B cell (primary cell): ENCODE results near the gene ZWILCH.

Experiments used
- CTCF ChIP-seq: fragments of 200-600 bp; IDR thresholded peaks from one replicate; pipeline ENCODE4 v1.8.0; 2022; ENCODE audit warnings: antibody characterized with exemption, mild to moderate bottlenecking
- EZH2 ChIP-seq: IDR thresholded peaks from 2 replicates; pipeline ENCODE4 v1.6.1; 2012; ENCODE audit warnings: borderline replicate concordance, low read depth, mild to moderate bottlenecking, moderate library complexity, low read length; ENCODE audit not compliant: insufficient read depth, poor library complexity, severe bottlenecking

- no peak for TF ChIP-seq CTCF
- no peak for TF ChIP-seq EZH2
These were observed 89.2 kb downstream of the ZWILCH start for GRCh38 chr15:66594344-66594743.
